SK-N-MC (cell line): ENCODE data around the gene OR2V2.
"Not testable (repeated sequence)": the region's sequence is repeated elsewhere in the genome, so short reads cannot be mapped to it uniquely, and the experiment has no call there.

ENCODE experiments used
- DNase-seq: peaks from one replicate; pipeline ENCODE4 v3.0.0-alpha.2; 2011; ENCODE audit warnings: low read depth, low spot score
- H3K27ac ChIP-seq: fragments of 200-600 bp; sonication (generic); 2 replicates; pipeline ENCODE4 v1.5.1; 2016; ENCODE audit warnings: mixed run types
- H3K36me3 ChIP-seq: fragments of 200-600 bp; sonication (generic); 2 replicates; pipeline ENCODE4 v1.6.1; 2017; ENCODE audit warnings: antibody characterized with exemption, low read length, mixed read lengths; ENCODE audit not compliant: insufficient read depth
- H3K4me3 ChIP-seq: fragments of 200-600 bp; sonication (generic); 2 replicates; pipeline ENCODE4 v1.5.1; 2016
- H3K9ac ChIP-seq: fragments of 200-600 bp; sonication (generic); 2 replicates; pipeline ENCODE4 v1.8.0; 2017; ENCODE audit warnings: mixed run types, mixed read lengths; ENCODE audit not compliant: insufficient read length
- H3K9me3 ChIP-seq: fragments of 200-600 bp; sonication (generic); 2 replicates; pipeline ENCODE4 v1.6.1; 2017; ENCODE audit warnings: low read depth, mild to moderate bottlenecking, antibody characterized with exemption, low read length, moderate library complexity, mixed read lengths
- EZH2 ChIP-seq: fragments of 200-600 bp; sonication (generic); IDR thresholded peaks from one replicate; pipeline ENCODE4 v1.6.1; 2017; ENCODE audit warnings: antibody characterized with exemption
- FOXP2 ChIP-seq: optimal IDR thresholded peaks from 2 replicates; pipeline ENCODE3; 2011; ENCODE audit warnings: mild to moderate bottlenecking, moderate library complexity; ENCODE audit not compliant: insufficient read depth; ENCODE audit errors: extremely low read length, control extremely low read depth
- POLR2AphosphoS5 ChIP-seq: IDR thresholded peaks from 2 replicates; pipeline ENCODE4 v1.6.1; 2012; ENCODE audit warnings: mild to moderate bottlenecking, low read depth, low read length, borderline replicate concordance

The OR2V2 gene

DNA sequence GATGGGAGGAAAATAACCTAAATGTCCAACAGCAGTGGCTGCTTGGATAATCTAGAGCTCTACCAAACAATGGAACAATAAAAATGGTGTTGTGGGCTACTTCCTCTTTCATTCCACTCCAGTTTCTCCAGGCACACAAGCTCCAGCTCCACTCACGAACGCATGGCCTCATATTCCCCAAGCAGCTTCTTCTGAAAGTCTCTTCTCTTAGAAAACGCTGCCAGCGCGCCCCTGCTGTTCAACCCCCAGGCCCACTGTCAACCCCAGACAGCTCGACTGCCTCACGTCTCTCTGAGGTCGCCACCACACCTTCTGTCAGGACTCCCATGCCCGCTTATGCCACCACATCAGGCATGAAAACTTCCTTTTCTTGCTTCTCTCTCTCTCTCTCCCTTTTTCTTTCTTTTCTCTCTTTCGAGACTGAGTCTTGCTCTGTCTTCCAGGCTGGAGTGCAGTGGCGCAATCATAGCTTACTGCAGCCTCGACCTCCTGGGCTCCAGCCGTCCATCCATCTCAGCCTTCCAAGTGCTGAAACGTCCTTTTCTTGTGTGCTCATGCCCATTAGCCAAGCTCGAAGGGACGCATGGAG, 16.2 kb downstream of the OR2V2 start:
- no peaks in the 10 kb centered on the region for H3K36me3 ChIP-seq
- H3K4me3 ChIP-seq: peak overlapping the region; percentile 43
- no peak overlapping the region for H3K9ac ChIP-seq
- DNase-seq: no peak
- H3K27ac ChIP-seq: no peak overlapping the region
- no peaks in the 10 kb centered on the region for H3K9me3 ChIP-seq
- no peak for TF ChIP-seq EZH2
- TF ChIP-seq POLR2AphosphoS5: no peak
- no peak for TF ChIP-seq FOXP2

- Histone ChIP-seq H3K27ac (no peak overlapping the region), H3K36me3 (no peaks in the 10 kb centered on the region), H3K9me3 (no peaks in the 10 kb centered on the region), H3K4me3 (no peak overlapping the region), H3K9ac (no peak overlapping the region)
- DNase-seq: no peak
- TF ChIP-seq FOXP2 (no peak), POLR2AphosphoS5 (no peak), EZH2 (no peak)
Observed at GRCh38 chr5:181164076-181164952, 16.9 kb downstream of the OR2V2 start.

DNA sequence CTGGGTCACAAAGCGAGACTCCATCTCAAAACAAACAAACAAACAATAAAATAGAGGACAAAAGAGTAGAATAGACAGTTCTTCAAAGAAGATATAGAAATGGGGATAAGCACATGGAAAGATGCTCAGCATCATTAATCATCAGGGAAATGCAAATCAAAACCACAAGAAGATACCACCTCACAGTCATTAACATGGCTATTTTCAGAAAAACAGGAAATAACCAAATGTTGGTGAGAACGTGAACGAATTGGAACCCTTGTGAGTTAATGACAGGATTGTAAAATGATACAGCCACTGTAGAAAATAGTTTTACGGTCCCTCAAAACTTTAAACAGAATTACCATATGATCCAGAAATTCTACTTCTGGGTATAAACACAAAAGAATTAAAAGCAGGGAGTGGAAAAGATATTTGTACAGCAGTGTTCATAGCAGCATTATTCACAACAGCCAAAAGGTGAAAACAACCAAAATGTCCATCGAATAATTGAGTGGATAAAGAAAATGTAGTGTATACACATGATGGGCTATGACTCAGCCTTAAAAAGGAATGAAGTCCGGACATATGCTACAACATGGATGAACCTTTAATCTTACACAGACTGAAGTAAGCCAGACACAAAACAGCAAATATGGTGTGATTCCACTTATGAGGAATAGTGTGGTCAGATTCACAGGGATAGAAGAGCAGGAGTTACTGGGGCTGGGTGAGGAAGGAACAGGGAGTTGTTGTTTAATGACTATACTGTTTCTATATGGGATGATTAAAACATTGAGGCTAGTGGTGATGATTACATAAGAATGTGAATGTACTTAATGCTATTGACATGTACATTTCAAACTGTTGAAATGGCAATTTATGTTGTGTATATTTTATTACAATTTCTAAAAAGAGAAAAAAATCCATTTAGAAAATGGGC, 19.7 kb downstream of the OR2V2 start:
- H3K4me3 ChIP-seq: peak overlapping the region; percentile 85
- peak overlapping the region; percentile 67 for H3K27ac ChIP-seq
- H3K36me3 ChIP-seq: no peaks in the 10 kb centered on the region
- DNase-seq: no peak
- no peaks in the 10 kb centered on the region for H3K9me3 ChIP-seq
- TF ChIP-seq FOXP2: no peak
- no peak for TF ChIP-seq EZH2
- no peak for TF ChIP-seq POLR2AphosphoS5
- H3K9ac ChIP-seq: no peak overlapping the region

- DNase-seq: no peak
- H3K4me3 ChIP-seq: peak overlapping the region; percentile 85
- H3K27ac ChIP-seq: peak overlapping the region; percentile 67; the same call in 1 of the 2 replicates
- no peaks in the 10 kb centered on the region for H3K36me3 ChIP-seq
- H3K9ac ChIP-seq: peak overlapping the region; percentile 49
- H3K9me3 ChIP-seq: no peaks in the 10 kb centered on the region
- no peak for TF ChIP-seq POLR2AphosphoS5
- no peak for TF ChIP-seq EZH2
- TF ChIP-seq FOXP2: no peak
Observed at GRCh38 chr5:181167814-181168488, 20.6 kb downstream of the OR2V2 start.

DNA sequence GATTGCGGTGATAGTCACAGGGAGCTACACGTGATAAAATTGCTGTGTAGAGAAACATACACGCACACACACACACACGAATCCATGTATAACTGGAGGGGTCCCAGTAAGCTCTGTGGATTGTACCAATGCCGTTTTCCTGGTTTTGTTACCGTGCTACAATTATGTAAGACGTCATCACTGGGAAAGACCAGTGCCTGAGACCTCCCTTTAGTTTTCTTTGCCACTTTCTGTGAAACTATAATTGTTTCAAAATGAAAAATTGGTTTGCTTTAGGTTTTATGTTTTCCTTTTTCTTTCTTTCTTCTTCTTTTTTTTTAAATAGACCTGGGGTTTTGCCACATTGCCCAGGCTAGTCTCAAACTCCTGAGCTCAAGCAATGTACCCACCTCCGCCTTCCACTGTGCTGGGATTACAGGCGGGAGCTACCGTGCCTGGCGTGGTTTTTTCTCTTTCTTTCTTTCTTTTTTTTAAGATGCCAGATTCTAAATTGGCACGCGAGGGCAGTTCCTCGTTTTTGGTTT, 21.3 kb downstream of the OR2V2 start:
- Histone ChIP-seq H3K9ac (peak overlapping the region; percentile 49), H3K27ac (peak overlapping the region; percentile 79), H3K4me3 (peak overlapping the region; percentile 85), H3K9me3 (no peaks in the 10 kb centered on the region), H3K36me3 (no peaks in the 10 kb centered on the region)
- TF ChIP-seq POLR2AphosphoS5: no peak
- TF ChIP-seq EZH2: no peak
- TF ChIP-seq FOXP2: no peak
- DNase-seq: no peak

GRCh38 chr5:181169459-181170236, 22.3 kb downstream of the OR2V2 start:
- not testable (repeated sequence) for H3K9me3 ChIP-seq, H3K27ac ChIP-seq, H3K9ac ChIP-seq, H3K36me3 ChIP-seq, DNase-seq
- peak overlapping the region; percentile 85 for H3K4me3 ChIP-seq

DNA sequence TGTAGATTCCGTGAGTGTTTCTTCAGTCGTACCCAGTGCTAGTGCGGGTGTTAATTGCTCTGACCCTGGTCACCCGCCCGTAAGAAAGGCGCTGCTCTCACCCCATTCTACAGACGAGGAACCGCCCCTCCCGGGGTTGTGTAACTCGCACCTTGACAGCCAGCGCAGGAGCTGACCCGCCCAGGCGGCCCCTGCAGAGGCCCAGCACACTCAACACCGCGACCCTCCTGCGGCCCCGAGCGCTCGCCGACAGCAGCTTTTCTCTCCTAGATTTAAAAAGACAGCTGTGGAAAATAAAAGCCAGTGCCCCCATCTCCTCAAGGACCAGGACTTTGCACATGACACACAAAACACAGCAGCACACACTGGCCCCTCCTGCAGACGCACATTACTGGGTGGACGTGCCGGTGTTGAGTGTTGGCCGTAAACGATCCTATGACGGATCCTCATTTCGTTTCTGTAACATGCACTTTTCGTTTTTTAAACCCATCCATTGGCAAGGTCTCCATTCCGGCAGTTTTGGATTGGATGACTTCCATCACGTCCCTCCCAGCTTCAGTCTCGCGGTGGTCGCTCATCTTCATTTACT, 22.9 kb downstream of the OR2V2 start:
- H3K4me3 ChIP-seq: peak overlapping the region; percentile 57
- H3K9ac ChIP-seq: no peak overlapping the region
- H3K36me3 ChIP-seq: no peaks in the 10 kb centered on the region
- no peak for DNase-seq
- no peak for TF ChIP-seq FOXP2
- TF ChIP-seq EZH2: no peak
- no peak for TF ChIP-seq POLR2AphosphoS5
- H3K9me3 ChIP-seq: no peaks in the 10 kb centered on the region
- no peak overlapping the region for H3K27ac ChIP-seq
